ENCODE data around the gene C6orf136.

Gene C6orf136

DNA sequence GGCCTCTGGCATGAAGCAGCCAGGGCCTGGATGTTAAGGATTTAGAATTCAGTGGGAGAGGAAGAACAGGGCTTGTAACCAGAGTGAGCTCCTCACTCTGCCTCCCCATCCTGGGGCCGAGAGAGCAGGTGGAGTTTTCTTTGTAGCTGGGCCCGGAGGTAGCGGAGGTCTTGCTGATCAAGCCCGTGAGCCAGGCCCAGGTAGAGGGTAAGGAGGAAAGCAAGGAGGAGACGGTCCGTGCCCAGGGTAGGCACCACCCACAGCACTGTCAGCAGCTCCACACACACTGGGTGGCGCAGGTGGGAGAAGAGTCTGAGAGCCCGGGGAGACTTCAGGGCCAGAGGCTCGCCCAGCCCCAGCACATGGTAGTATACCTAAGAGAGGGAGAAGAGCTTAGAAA, 41.6 kb downstream of the C6orf136 start:
- no peak for DNase-seq
- Histone ChIP-seq H3K4me1 (peaks cover 10% of the 10 kb centered on the region; the same call in 1 of the 2 replicates), H3K36me3 (peaks cover 5% of the 10 kb centered on the region), H3K9me3 (no peaks in the 10 kb centered on the region), H3K4me3 (ENCODE audit: low read depth, low read length) (no peak overlapping the region; the same call in 1 of the 2 replicates), H3K27me3 (no peaks in the 10 kb centered on the region)
- no peak for TF ChIP-seq CTCF (IDR thresholded peaks at IDR 0.05; ENCODE audit: low read depth, low read length)

DNA sequence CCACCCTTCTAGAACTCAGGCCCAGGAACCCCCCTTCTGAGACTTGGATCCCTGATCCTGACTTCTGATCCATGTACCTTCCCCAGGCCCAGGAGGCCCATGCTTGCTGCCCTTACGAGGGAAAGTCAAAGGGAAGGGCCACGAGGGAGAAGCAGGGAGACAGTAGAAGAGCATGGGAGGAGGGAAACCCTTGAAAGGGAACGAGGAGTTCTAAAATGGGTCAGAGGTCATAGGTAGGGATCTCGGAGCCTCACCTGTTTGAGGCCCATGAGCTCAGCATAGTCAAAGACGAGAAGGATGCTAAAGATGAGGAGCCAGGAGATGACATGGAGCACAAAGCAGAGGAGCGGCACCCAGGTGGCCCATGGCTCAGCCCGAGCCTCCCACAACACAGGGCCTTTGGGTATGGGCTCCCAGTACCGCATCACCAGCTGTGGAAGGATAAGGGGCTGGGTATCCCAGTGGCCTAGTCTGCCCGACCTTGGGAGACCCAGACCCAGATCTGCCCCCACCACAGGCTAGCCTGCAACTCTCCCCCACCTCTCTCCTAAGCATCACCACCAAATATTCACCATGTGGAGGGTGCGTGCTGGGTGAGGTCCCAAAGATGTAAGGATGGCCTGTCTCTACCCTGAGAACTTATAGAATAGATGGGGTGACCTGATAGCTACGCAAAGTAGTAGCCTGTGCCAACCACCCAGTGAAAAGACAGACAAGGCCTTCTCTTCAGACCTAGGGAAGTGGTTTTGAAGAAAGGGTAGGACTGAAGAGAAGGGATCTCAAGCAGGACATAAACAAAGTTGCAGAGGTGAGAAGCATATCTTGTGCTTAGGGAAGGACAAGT, 42.3 kb downstream of the C6orf136 start:
- no peak for DNase-seq
- no peaks in the 10 kb centered on the region for H3K9me3 ChIP-seq
- peaks cover 10% of the 10 kb centered on the region; the same call in 1 of the 2 replicates for H3K4me1 ChIP-seq
- peaks cover 5% of the 10 kb centered on the region for H3K36me3 ChIP-seq
- no peaks in the 10 kb centered on the region for H3K27me3 ChIP-seq
- no peak overlapping the region for H3K4me3 ChIP-seq (ENCODE audit: low read depth, low read length)
- no peak for TF ChIP-seq CTCF (IDR thresholded peaks at IDR 0.05; ENCODE audit: low read depth, low read length)

DNA sequence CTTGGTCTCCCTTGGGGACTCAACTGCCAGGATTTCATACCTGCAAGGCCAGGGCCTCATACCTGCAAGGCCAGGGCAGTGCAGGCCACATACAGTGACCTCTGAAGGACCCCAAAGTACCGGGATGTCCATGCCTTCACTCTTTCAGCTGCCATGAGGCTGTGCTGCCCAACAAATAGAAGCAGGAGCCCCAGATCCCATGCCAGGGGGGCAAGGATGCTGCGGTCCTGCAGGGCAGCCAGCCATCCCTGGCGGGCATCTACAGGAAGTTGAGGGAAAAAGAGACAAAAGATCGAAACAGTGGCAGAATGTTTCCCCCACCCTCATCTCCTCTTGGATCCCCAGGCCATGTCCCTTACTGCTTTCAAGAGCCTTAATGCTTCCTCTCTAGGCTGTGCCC, 43.1 kb downstream of the C6orf136 start:
- H3K4me1 ChIP-seq: peaks cover 9% of the 10 kb centered on the region; the same call in 1 of the 2 replicates
- no peak for DNase-seq
- no peaks in the 10 kb centered on the region for H3K27me3 ChIP-seq
- H3K36me3 ChIP-seq: peaks cover 5% of the 10 kb centered on the region
- no peak for TF ChIP-seq CTCF (IDR thresholded peaks at IDR 0.05; ENCODE audit: low read depth, low read length)
- no peaks in the 10 kb centered on the region for H3K9me3 ChIP-seq
- peak overlapping the region; percentile 95 for H3K4me3 ChIP-seq (ENCODE audit: low read depth, low read length)

DNA sequence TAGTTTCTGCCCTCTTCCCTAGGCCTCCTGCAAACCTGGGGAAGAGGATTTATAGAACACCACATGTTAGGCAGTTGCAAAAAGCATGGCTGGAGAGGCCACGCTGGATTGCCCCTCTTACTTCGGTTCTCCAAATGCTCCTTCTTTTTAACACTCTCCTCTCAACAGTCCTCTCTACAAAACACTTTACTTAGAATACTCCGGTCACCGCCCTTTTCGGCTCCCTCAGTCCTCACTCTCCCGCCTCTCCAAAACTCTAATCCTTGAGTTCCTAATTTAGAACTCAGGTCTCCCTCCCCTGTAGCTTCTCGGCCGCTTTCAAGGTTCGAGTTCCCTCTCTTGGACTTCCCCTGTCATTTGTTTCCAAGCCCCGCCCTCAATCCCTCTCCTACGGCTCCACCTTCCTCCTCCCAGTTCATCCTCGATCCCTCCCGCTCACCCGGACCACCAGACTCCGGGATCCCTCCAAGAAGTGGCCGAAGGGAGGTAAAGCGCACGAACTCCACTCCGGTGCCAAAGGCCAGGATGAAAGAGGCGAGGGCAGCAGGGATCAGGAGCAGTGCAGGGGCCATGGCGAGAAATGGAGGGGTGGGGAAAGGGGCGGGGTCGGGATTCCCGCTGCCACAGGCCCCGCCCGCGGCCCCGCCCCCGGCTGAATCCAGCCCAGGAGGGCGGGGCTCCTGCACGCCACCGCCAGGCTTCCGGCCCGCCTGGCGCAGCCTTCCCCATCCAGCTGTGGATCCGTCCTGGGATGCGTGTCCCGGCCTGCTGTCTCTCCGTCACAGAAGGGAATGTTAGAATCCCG, 43.7 kb downstream of the C6orf136 start, which contains the start of gene NRM:
Gene NRM (minus strand): TSS at position 582 of the 805 bp plus-strand sequence. CDS start 10 bp downstream, at position 572.
- DNase-seq: peak; percentile 95
- no peak for TF ChIP-seq CTCF (IDR thresholded peaks at IDR 0.05; ENCODE audit: low read depth, low read length)
- peaks cover 5% of the 10 kb centered on the region; the same call in 1 of the 2 replicates for H3K4me1 ChIP-seq
- no peaks in the 10 kb centered on the region for H3K27me3 ChIP-seq
- peak within 1 kb of the TSS; percentile 95 for H3K4me3 ChIP-seq (ENCODE audit: low read depth, low read length)
- peaks cover 5% of the 10 kb centered on the region for H3K36me3 ChIP-seq
- no peaks in the 10 kb centered on the region for H3K9me3 ChIP-seq

DNA sequence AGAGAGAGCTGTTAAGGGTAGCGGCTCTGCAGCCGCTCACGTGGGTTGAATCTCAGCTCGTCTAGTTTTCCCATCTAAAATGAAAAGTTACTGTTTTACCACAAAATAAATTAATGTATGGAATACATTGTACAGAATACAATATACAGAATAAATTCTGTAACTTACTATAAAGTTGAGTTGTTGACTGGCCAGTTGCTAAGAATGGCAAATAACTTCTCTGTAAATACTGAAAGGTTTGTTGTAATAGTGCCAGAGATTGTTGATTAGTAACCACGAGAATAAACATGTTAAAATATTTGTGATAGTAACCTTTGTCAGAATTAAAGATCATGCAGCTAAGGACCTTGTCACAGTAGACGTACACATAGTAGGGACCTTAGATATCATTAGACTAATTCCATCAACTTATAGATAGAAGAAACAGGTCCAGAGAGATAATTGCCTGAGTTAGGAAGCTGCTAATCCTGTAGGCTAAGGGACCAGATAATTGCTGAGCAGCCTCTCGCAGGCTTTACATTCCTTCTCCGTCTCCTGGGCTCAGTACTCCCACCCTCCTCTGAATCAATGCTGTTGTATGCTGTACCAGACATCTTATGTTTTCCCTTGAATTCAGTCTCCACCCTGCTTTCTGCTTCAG, 44.4 kb downstream of the C6orf136 start:
- TF ChIP-seq CTCF (IDR thresholded peaks at IDR 0.05; ENCODE audit: low read depth, low read length): no peak
- no peak for DNase-seq

More for the DNA sequence above, 44.4 kb downstream of the C6orf136 start:
- Histone ChIP-seq H3K4me1 (peaks cover 5% of the 10 kb centered on the region; the same call in 1 of the 2 replicates), H3K4me3 (ENCODE audit: low read depth, low read length) (peak overlapping the region; percentile 95), H3K9me3 (no peaks in the 10 kb centered on the region), H3K36me3 (peaks cover 5% of the 10 kb centered on the region), H3K27me3 (no peaks in the 10 kb centered on the region)

All from BE2C (cell line).